Parathyroid adenoma (tissue), 2 donors: ENCODE data around the gene ADAMTSL5.

ENCODE experiments used
- H2AFZ ChIP-seq: fragments of 300-600 bp; sonication (generic); one replicate; pipeline ENCODE4 v1.7.0; 2017; ENCODE audit warnings: antibody characterized with exemption, mild to moderate bottlenecking
- H3K27ac ChIP-seq: fragments of 300-600 bp; sonication (generic); one replicate; pipeline ENCODE4 v1.7.0; 2017
- H3K27me3 ChIP-seq: fragments of 300-600 bp; sonication (generic); one replicate; pipeline ENCODE4 v1.7.0; 2017; ENCODE audit warnings: low read length; ENCODE audit not compliant: control insufficient read depth, insufficient read depth
- H3K36me3 ChIP-seq: fragments of 300-600 bp; sonication (generic); one replicate; pipeline ENCODE4 v1.7.0; 2017; ENCODE audit warnings: low read length; ENCODE audit not compliant: control insufficient read depth, insufficient read depth
- H3K4me1 ChIP-seq: fragments of 300-600 bp; sonication (generic); one replicate; pipeline ENCODE4 v1.7.0; 2017; ENCODE audit warnings: control low read depth
- H3K4me2 ChIP-seq: fragments of 300-600 bp; sonication (generic); one replicate; pipeline ENCODE4 v1.7.0; 2017; ENCODE audit warnings: low read length
- H3K4me3 ChIP-seq: fragments of 300-600 bp; sonication (generic); one replicate; pipeline ENCODE4 v1.7.0; 2017; ENCODE audit warnings: low read depth, low read length
- H3K79me2 ChIP-seq: fragments of 300-600 bp; sonication (generic); one replicate; pipeline ENCODE4 v1.7.0; 2017; ENCODE audit warnings: control low read depth
- H3K9ac ChIP-seq: fragments of 300-600 bp; sonication (generic); one replicate; pipeline ENCODE4 v1.7.0; 2017; ENCODE audit warnings: mild to moderate bottlenecking
- H3K9me3 ChIP-seq: fragments of 300-600 bp; sonication (generic); one replicate; pipeline ENCODE4 v1.7.0; 2017; ENCODE audit warnings: low read length; ENCODE audit not compliant: control insufficient read depth
- TF ChIP-seq, protein P1 (sequence below): fragments of 300-600 bp; sonication (generic); IDR thresholded peaks from one replicate; pipeline ENCODE4 v1.7.0; 2017; ENCODE audit warnings: antibody characterized with exemption, mild to moderate bottlenecking
- donor health status: primary hyperparathyroidism.

ADAMTSL5 gene

DNA sequence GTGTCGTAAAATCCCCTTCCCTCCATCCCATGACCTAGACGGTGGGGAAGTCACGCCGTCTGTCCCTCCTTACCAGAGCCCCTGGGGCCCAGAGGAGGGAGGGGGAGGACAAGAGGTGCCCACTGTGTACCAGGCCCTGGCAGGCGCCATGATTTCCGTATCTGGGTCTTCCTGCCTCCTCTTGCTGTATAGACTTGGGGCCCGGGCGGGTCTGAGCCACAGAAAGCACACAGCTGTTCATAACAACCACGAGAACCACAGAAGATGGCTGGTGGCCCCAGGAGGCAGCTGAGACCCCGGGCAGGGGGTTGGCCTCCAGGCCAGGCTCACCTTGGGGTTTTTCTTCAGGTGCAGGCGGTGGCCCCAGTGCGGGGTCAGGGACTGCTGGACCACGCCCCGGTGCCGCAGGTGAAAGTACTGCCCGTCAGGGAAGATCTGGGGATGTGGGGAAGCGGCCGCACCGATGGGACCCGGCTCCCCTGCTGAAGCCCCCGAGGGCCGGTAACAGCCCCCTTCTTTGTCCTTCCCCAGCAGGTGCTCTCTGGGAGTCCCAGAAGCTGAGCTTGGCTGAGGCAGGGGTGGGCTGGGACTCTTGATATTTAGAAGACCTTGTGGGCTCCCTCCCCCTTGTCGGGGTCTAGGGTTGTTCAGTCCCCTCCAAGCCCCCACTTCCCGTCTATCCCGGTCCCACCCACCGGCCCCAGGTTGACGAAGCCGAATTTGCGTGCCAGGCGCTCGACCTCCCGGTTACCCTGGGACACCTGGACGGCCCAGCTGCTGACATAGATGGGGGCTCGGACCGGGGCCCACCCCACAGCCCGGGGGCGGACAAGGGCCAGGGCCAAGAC, 23.1 kb downstream of the ADAMTSL5 start:
- Histone ChIP-seq H3K4me1 (peaks cover 3% of the 10 kb centered on the region), H3K27ac (peak overlapping the region; percentile 45), H3K9me3 (no peaks in the 10 kb centered on the region), H3K36me3 (no peaks in the 10 kb centered on the region), H3K27me3 (no peaks in the 10 kb centered on the region), H3K4me2 (peak overlapping the region; percentile 95), H3K79me2 (no peaks in the 10 kb centered on the region), H2AFZ (peak overlapping the region; percentile 99), H3K4me3 (peak overlapping the region; percentile 76), H3K9ac (peak overlapping the region; percentile 77)
- TF ChIP-seq, protein P1, sequence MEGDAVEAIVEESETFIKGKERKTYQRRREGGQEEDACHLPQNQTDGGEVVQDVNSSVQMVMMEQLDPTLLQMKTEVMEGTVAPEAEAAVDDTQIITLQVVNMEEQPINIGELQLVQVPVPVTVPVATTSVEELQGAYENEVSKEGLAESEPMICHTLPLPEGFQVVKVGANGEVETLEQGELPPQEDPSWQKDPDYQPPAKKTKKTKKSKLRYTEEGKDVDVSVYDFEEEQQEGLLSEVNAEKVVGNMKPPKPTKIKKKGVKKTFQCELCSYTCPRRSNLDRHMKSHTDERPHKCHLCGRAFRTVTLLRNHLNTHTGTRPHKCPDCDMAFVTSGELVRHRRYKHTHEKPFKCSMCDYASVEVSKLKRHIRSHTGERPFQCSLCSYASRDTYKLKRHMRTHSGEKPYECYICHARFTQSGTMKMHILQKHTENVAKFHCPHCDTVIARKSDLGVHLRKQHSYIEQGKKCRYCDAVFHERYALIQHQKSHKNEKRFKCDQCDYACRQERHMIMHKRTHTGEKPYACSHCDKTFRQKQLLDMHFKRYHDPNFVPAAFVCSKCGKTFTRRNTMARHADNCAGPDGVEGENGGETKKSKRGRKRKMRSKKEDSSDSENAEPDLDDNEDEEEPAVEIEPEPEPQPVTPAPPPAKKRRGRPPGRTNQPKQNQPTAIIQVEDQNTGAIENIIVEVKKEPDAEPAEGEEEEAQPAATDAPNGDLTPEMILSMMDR: no peak

DNA sequence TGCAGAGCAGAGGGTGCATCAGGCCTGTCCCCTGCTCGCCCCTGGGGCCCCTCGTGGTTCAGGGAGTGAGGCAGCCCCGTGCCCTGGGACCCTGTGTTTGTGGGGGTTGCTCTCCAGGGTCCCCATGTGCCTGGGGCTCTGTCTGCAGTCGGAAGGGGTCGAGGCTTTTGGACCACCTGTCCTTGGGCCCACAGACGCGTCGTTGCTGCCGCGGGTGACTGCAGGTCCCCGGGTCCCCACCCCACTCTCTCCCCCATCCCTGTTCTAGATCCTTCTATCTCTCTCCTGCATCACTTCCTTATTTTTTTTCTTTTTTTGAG, 24.6 kb downstream of the ADAMTSL5 start:
- Histone ChIP-seq H3K9me3 (no peaks in the 10 kb centered on the region), H3K27me3 (no peaks in the 10 kb centered on the region), H3K4me2 (no peak overlapping the region), H3K4me1 (peaks cover 3% of the 10 kb centered on the region), H3K36me3 (no peaks in the 10 kb centered on the region), H2AFZ (no peak overlapping the region), H3K4me3 (no peak overlapping the region), H3K9ac (no peak overlapping the region), H3K27ac (no peak overlapping the region), H3K79me2 (no peaks in the 10 kb centered on the region)
- TF ChIP-seq, protein P1: no peak

DNA sequence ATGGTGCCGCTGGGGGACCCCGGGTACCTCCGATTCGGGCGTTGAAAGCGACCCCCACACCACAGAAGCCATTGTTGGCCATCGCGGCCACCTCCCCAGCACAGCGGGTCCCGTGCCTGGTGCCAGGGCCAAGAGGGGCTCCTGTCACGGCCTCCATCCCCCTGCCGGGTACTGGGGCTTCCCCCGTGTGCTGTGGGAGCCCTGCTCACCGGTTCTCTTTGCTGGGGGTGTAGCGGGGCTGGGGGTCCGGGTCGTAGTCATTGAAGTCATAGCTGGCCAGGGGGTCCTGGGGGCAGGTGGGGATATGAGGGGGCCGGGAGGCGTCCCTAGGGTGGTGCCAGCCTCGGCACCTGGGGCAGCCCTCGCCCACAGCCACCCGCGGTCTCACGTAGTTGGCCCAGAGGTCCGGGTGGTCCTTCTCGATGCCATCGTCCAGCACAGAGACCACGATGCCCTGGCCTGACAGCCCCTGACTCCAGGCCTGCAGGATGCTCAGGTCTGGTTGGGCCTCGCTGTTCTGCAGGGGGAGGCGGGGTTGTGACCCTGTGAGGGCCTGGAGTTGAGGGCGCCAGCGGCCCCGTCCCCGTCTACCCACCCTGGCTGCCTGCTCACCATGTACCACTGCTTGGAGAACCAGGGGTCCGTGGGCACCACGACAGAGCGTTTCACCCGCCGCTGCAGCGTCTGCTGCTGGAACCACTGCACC, 25.1 kb downstream of the ADAMTSL5 start:
- Histone ChIP-seq H3K4me2 (no peak overlapping the region), H3K27me3 (no peaks in the 10 kb centered on the region), H3K9me3 (no peaks in the 10 kb centered on the region), H3K4me1 (peaks cover 3% of the 10 kb centered on the region), H3K79me2 (no peaks in the 10 kb centered on the region), H3K4me3 (no peak overlapping the region), H3K27ac (no peak overlapping the region), H3K9ac (no peak overlapping the region), H2AFZ (no peak overlapping the region), H3K36me3 (no peaks in the 10 kb centered on the region)
- TF ChIP-seq, protein P1: no peak

DNA sequence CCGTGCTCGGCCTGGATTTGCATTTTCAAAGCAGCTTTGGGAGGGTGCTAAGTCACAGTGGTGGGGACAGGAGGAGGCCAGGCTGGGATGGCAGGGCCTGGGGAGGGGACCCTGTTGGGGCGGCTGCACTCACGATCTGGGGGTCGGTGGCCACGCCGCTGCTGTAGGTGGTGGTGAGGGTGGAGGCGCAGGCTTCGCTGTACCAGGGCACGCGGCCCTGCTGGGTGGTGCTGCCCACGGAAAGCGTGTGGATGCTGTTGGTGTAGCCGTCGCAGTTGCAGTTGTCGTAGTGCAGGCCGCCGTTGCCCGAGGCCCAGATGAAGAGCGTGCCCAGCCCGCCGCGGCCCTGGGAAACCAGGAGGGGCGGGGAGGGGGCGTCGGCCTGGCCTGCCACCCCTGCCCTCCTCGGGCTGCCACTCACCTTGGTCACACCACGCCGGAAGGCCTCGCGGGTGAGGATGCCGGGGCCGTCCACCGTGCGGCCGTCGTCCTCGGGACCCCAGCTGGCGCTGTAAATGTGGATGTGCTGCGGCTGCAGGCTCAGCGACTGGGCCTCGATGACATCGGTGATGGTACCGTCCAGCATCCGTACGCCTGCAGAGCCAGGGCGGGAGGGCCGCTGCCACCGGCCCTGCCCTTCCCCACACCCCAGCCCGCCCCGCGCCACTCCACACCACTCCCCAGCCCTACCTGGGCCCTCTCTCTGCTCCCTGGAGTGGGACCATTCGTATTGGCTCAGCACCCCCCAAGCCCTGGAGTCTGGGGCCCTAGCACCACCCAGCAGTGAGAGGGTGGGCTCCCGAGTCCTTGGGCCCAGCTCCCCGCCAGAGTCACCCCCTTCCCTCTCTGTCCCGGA, 25.9 kb downstream of the ADAMTSL5 start:
- H3K27ac ChIP-seq: no peak overlapping the region
- no peak overlapping the region for H2AFZ ChIP-seq
- H3K9ac ChIP-seq: no peak overlapping the region
- no peaks in the 10 kb centered on the region for H3K27me3 ChIP-seq
- H3K9me3 ChIP-seq: no peaks in the 10 kb centered on the region
- H3K36me3 ChIP-seq: no peaks in the 10 kb centered on the region
- H3K4me3 ChIP-seq: no peak overlapping the region
- H3K79me2 ChIP-seq: no peaks in the 10 kb centered on the region
- H3K4me1 ChIP-seq: peaks cover 3% of the 10 kb centered on the region
- H3K4me2 ChIP-seq: no peak overlapping the region
- TF ChIP-seq, protein P1: no peak
